Body of pancreas (tissue), 4 donors: ENCODE results near the gene PSMB4. TPM values are rescaled to one million over a fixed set of nuclear protein-coding genes. Genes with fewer than 3 reads are reported as not detected.

Source experiments
- ATAC-seq: fragments of 150-250 bp; one replicate; pipeline ENCODE4 v1.9.1; 2016
- DNase-seq, 4 donors: peaks; one replicate each; pipeline ENCODE4 v3.0.0-alpha.2; 2019
- H3K27ac ChIP-seq, 4 donors: fragments of 200-600 bp; sonication (generic); 1 replicate in 3 of 4; 2 replicates in 1 of 4; pipeline versions ENCODE4 v1.5.1 to v1.6.1; 2016 to 2019; ENCODE audit warnings: mild to moderate bottlenecking in 1 of 4, mixed read lengths in 1 of 4, moderate library complexity in 1 of 4
- H3K27me3 ChIP-seq, 2 donors: fragments of 200-600 bp; sonication (generic); one replicate each; pipeline ENCODE4 v1.6.0; 2016; ENCODE audit warnings: mild to moderate bottlenecking in 1 of 2
- H3K36me3 ChIP-seq, 2 donors: fragments of 200-600 bp; sonication (generic); replicated peaks in 1 of 2; 2 replicates each; pipeline ENCODE4 v1.5.1; 2016; ENCODE audit warnings: low read depth in 2 of 2; ENCODE audit not compliant: insufficient read depth in 1 of 2
- H3K4me1 ChIP-seq: fragments of 200-600 bp; sonication (generic); one replicate; pipeline ENCODE4 v1.6.0; 2016
- H3K4me3 ChIP-seq, 2 donors: fragments of 200-600 bp; sonication (generic); 1 replicate in 1 of 2; 2 replicates in 1 of 2; pipeline ENCODE4 v1.5.1; 2016 to 2019
- H3K9me3 ChIP-seq, 3 donors: fragments of 200-600 bp; sonication (generic); 1 replicate in 2 of 3; 2 replicates in 1 of 3; pipeline ENCODE4 v1.5.1; 2016
- POLR2A ChIP-seq, 3 donors: fragments of 450-650 bp; IDR thresholded peaks; one replicate each; pipeline ENCODE4 v1.6.1; 2016; ENCODE audit warnings: antibody characterized with exemption in 3 of 3, mild to moderate bottlenecking in 2 of 3
- WGBS, 2 donors: methylation state at CpG; one replicate each; pipeline ENCODE4 v1.1.5; 2017; 5-methylcytosine and 5-hydroxymethylcytosine counted together
- intact Hi-C: fragments of 100-400 bp; cut with DNase I; formaldehyde crosslinking; loops from one replicate; pipeline ENCODE4 v1.15.1; 2023
- total RNA-seq, 2 donors: library from RNA; depleted of rRNA; stranded (reverse); fragments of >200 nt; gene quantifications; one replicate each; pipeline ENCODE4 v1.1.0, GENCODE V29; 2016
- TF ChIP-seq, protein P1 (sequence below), 7 experiments: fragments of 450-650 bp in 4 of 7; fragments of 200-600 bp in 3 of 7; sonication (generic) in 3 of 7; IDR thresholded peaks; one replicate each; pipeline ENCODE4 v1.5.1; 2016 to 2019; ENCODE audit warnings: antibody characterized with exemption in 7 of 7

PSMB4 gene
- total RNA-seq, 2 donors from 2014 or later = 109 to 126 TPM

DNA sequence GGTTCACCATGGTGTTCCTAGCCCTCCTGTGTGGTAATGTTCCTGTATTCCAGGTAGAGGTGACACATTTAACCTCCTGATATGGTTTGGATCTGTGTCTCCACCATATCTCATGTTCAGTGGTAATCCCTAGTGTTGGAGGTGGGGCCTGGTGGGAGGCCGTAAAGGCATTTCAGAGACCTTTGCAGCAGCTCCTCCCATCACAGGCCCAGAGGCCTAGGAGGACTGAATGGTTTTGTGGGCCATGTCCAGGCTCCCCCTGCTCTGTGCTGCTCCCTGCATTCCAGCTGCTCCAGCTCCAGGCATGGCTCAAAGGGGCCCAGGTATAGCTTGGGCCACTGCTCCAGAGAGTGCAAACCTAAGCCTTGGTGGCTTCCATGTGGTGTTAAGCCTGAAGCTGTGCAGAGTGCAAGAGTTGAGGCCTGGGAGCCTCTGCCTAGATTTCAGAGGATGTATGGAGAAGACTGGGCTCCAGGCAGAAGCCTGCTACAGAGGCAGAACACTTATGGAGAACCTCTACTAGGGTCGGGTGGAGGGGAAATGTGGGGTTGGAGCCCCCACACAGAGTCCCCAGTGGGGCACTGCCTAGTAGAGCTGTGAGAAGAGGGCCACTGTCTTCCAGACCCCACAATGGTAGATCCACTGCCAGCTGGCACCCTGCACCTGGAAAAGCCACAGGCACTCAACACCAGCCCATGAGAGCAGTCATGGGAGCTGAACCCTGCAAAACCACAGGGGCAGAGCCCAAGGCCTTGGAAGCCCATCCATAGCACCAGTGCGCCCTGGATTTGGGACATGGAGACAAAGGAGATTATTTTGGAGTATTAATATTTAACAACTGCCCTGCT is 36.8 kb upstream of the PSMB4 start:
- no peak for DNase-seq
- Histone ChIP-seq H3K36me3 (peaks cover 0 to 7% of the 10 kb centered on the region in 2 donors), H3K27me3 (no peaks in the 10 kb centered on the region), H3K9me3 (no peaks in the 10 kb centered on the region), H3K4me3 (no peak overlapping the region), H3K4me1 (no peaks in the 10 kb centered on the region), H3K27ac (no peak overlapping the region)
- no peak for ATAC-seq
- TF ChIP-seq POLR2A (IDR thresholded peaks at IDR 0.05) = no peak
- TF ChIP-seq, protein P1, sequence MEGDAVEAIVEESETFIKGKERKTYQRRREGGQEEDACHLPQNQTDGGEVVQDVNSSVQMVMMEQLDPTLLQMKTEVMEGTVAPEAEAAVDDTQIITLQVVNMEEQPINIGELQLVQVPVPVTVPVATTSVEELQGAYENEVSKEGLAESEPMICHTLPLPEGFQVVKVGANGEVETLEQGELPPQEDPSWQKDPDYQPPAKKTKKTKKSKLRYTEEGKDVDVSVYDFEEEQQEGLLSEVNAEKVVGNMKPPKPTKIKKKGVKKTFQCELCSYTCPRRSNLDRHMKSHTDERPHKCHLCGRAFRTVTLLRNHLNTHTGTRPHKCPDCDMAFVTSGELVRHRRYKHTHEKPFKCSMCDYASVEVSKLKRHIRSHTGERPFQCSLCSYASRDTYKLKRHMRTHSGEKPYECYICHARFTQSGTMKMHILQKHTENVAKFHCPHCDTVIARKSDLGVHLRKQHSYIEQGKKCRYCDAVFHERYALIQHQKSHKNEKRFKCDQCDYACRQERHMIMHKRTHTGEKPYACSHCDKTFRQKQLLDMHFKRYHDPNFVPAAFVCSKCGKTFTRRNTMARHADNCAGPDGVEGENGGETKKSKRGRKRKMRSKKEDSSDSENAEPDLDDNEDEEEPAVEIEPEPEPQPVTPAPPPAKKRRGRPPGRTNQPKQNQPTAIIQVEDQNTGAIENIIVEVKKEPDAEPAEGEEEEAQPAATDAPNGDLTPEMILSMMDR (IDR thresholded peaks at IDR 0.05) = no peak
- 89 to 97% methylated on average over 2 to 3 of the region's 3 CpGs for WGBS, 2 donors
- intact Hi-C loops = no loop called here

DNA sequence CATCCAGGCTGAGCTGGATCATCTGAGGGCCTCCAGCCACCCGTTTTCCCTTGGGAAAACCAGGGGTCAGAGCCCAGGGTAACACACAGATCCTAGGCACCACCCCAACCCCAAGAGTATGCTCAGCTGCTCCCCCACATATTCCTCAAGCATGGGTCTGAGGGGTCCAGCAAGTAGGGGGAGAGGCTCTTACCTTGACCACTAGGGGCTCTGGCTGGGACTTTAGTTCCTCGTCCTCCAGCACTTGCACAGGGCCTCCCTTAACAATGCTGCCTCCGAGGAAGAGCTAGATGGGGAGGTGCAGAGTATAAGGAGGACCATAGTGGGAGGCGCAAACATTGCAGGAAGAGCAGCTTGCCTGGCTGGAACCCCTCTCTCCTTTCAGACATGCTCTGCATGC is 34.4 kb upstream of the PSMB4 start:
- H3K4me3 ChIP-seq = no peak overlapping the region
- no peaks in the 10 kb centered on the region for H3K9me3 ChIP-seq
- peaks cover 0 to 7% of the 10 kb centered on the region in 2 donors for H3K36me3 ChIP-seq
- peaks cover 8% of the 10 kb centered on the region for H3K4me1 ChIP-seq
- H3K27me3 ChIP-seq = no peaks in the 10 kb centered on the region
- TF ChIP-seq, protein P1 (IDR thresholded peaks at IDR 0.05) = no peak
- TF ChIP-seq POLR2A (IDR thresholded peaks at IDR 0.05) = no peak
- H3K27ac ChIP-seq = no peak overlapping the region
- ATAC-seq = no peak
- no peak for DNase-seq
- intact Hi-C loops = no loop called here
- 83 to 88% methylated on average over 2 to 4 of the region's 4 CpGs for WGBS, 2 donors

DNA sequence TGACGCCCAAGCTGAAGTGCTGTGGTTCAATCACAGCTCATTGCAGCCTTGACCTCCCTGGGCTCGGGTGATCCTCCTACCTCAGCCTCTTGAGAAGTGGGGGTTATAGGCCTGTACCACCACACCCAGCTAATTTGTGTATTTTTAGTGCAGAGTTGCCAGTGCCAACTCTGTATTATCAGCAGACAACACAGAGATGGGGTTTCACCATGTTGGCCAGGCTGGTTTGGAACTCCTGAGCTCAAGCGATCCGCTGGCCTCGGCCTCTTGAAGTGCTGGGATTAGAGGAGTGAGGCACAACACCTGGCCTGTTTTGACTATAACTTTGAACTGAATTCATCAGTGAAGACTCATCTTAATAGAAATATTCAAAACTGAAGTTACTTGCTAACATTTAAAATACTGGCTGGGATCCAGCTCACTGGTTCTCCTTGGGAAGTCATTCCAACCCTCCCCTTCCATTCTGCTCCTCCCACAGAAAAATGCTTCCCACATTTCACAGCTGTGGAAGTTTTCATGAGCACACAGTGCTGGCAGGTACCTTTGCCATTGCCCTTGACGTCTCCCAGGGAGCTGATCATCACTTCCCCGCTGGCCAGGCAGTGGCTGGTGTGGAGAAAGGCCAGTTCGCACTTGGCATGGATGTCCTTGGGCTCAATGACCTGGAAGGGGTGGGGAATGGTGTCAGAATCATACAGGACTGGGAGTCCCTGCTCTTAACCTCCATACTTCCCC is 31.5 kb upstream of the PSMB4 start:
- H3K4me3 ChIP-seq = no peak overlapping the region

DNA sequence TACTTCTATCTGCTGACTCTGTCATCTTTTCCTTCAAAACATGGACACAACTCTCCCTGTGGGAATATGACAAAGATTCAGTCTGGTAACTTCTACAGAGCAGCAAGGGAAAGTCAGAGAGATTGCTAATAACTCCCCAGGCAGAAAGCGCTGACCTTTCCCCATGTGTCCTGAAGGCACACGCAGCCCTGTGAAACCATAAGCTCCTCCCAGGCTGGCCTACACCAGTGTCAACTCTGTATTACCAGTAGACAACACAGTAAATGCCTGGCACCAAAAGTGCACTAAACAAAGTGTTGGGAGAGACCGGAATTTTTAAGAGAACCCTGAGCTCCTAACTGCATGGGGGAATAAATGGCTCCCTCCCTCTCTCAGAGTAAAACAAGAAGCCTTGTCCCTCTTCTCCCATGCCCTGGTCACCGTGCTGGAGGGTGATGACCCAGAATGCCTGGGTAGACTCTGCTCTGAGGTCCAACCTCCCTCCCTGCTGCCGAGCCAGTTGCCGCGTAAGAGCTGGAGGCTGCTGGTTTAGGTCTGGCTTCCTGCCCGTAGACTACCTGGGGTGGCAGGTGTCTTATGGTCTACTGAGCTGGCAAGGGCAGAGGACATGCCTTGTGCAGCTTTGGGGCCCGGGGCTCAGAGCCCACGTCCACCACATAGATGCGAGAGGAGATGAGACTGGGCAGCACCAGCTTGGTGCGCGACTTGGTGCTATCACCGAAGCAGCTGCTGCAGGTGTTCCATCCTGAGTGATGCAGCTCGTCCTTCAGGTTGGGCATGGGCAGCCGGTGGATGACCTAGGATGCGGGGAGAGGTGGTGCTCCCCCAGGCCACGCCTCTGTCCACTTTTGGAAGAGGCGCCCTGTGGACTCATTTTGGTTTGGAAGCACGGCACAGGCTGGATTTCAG is 30.7 kb upstream of the PSMB4 start:
- TF ChIP-seq POLR2A (IDR thresholded peaks at IDR 0.05) = no peak
- TF ChIP-seq, protein P1 (IDR thresholded peaks at IDR 0.05) = no peak
- no peaks in the 10 kb centered on the region for H3K27me3 ChIP-seq
- H3K36me3 ChIP-seq = peaks cover 0 to 7% of the 10 kb centered on the region in 2 donors
- no peak overlapping the region for H3K4me3 ChIP-seq
- no peaks in the 10 kb centered on the region for H3K9me3 ChIP-seq
- H3K4me1 ChIP-seq = peaks cover 40% of the 10 kb centered on the region
- 90 to 96% methylated on average over 12 to 19 of the region's 20 CpGs for WGBS, 2 donors
- DNase-seq = no peak
- no peak overlapping the region for H3K27ac ChIP-seq
- intact Hi-C loops = no loop called here
- no peak for ATAC-seq

More for the DNA sequence above, 31.5 kb upstream of the PSMB4 start:
- intact Hi-C loops = no loop called here
- peaks cover 0 to 7% of the 10 kb centered on the region in 2 donors for H3K36me3 ChIP-seq
- H3K27me3 ChIP-seq = no peaks in the 10 kb centered on the region
- no peak overlapping the region for H3K27ac ChIP-seq
- peak in 3 of 4 donors; percentile 17 to 51 (median 25) for DNase-seq
- H3K4me1 ChIP-seq = peaks cover 36% of the 10 kb centered on the region
- no peaks in the 10 kb centered on the region for H3K9me3 ChIP-seq
- WGBS, 2 donors = 75 to 82% methylated on average over 4 to 8 of the region's 8 CpGs
- TF ChIP-seq, protein P1 (IDR thresholded peaks at IDR 0.05) = no peak
- no peak for TF ChIP-seq POLR2A (IDR thresholded peaks at IDR 0.05)
- no peak for ATAC-seq
